K562 (cell line): ENCODE results near the gene RSPO1. TPM values are rescaled to one million over a fixed set of nuclear protein-coding genes. Genes with fewer than 3 reads are reported as not detected.

Experiments used
- ATAC-seq: fragments of 200-7000 bp; cut with Tn5 transposase; 3 replicates; pipeline ENCODE4 v1.9.1; 2020; ENCODE audit warnings: moderate library complexity
- BruUV-seq: library from RNA; stranded (reverse); fragments of 400-500 nt; replicated peaks from 2 replicates; lab custom pipeline; 2021; lab: Mats Ljungman, UMichigan
- CTCF ChIA-PET: fragments of 300-600 bp; formaldehyde crosslinking; extraction: SDS; loops from one replicate; lab custom pipeline; 2021; ENCODE audit warnings: low intra/inter-chr PET ratio; lab: Yijun Ruan, JAX
- POLR2A ChIA-PET: fragments of 300-600, 350-650 bp; sonication (Branson Sonifier 250); formaldehyde crosslinking; extraction: SDS; loops from one replicate; lab custom pipeline; 2021; ENCODE audit warnings: antibody characterized with exemption, inconsistent platforms; lab: Yijun Ruan, JAX
- DNase-seq, 4 experiments: peaks; one replicate each; pipeline versions ENCODE4 v3.0.0 to v3.0.0-alpha.2; 2011 to 2018; ENCODE audit warnings: low spot score in 3 of 4, mixed read lengths in 3 of 4; ENCODE audit errors: extremely low read depth in 1 of 4
- FAIRE-seq: peaks from 2 replicates; lab custom pipeline; 2011; peaks lifted over from hg19 to GRCh38; lab: Jason Lieb, UNC
- H2AFZ ChIP-seq: 2 replicates; pipeline ENCODE4 v1.6.0; 2011; ENCODE audit warnings: low read depth, low read length, control low read depth, inconsistent platforms
- H3K27ac ChIP-seq: fragments of 200-600 bp; 3 replicates; pipeline ENCODE4 v1.8.0; 2011; ENCODE audit warnings: low read depth, mild to moderate bottlenecking, control low read depth, inconsistent platforms, low read length, moderate library complexity, mixed read lengths; ENCODE audit errors: extremely low read depth
- H3K27me3 ChIP-seq, 2 experiments: fragments of 300-600 bp in 1 of 2; 2 replicates in 1 of 2; 3 replicates in 1 of 2; pipeline versions ENCODE4 v1.6.0 to v1.8.0; 2011; ENCODE audit warnings: inconsistent platforms in 2 of 2, low read length in 2 of 2, mild to moderate bottlenecking in 1 of 2, mixed read lengths in 1 of 2, moderate library complexity in 1 of 2; ENCODE audit not compliant: control insufficient read depth in 2 of 2, insufficient read depth in 2 of 2
- H3K36me3 ChIP-seq: fragments of 300-600 bp; 3 replicates; pipeline ENCODE4 v1.8.0; 2011; ENCODE audit warnings: mild to moderate bottlenecking, low read length, inconsistent platforms; ENCODE audit not compliant: control insufficient read depth, insufficient read depth
- H3K4me1 ChIP-seq, 2 experiments: fragments of 200-600 bp in 1 of 2; replicated peaks in 1 of 2; 2 replicates in 1 of 2; 3 replicates in 1 of 2; pipeline versions ENCODE4 v1.5.1 to v1.8.0; 2011; ENCODE audit warnings: inconsistent platforms in 2 of 2, low read length in 2 of 2, mild to moderate bottlenecking in 1 of 2, mixed read lengths in 1 of 2, moderate library complexity in 1 of 2; ENCODE audit not compliant: control insufficient read depth in 2 of 2, insufficient read depth in 2 of 2
- H3K4me2 ChIP-seq: 2 replicates; pipeline ENCODE4 v1.6.1; 2011; ENCODE audit warnings: low read length, control low read depth, inconsistent platforms, mixed read lengths; ENCODE audit not compliant: insufficient read depth
- H3K4me3 ChIP-seq: fragments of 200-600 bp; sonication (generic), shearing (Covaris generic); 2 replicates; pipeline ENCODE4 v1.5.1; 2016; ENCODE audit warnings: control low read depth, inconsistent platforms
- H3K79me2 ChIP-seq: fragments of 200-600 bp; 3 replicates; pipeline ENCODE4 v1.8.0; 2011; ENCODE audit warnings: low read length, inconsistent platforms; ENCODE audit not compliant: control insufficient read depth, insufficient read depth
- H3K9ac ChIP-seq, 2 experiments: 2 replicates each; pipeline versions ENCODE4 v1.6.0 to v1.6.1; 2011; ENCODE audit warnings: low read depth in 2 of 2, low read length in 2 of 2, control low read depth in 1 of 2, inconsistent platforms in 1 of 2, mild to moderate bottlenecking in 1 of 2, mixed read lengths in 1 of 2; ENCODE audit not compliant: insufficient read depth in 1 of 2
- H3K9me1 ChIP-seq: one replicate; pipeline ENCODE4 v1.6.0; 2011; ENCODE audit warnings: inconsistent platforms, mild to moderate bottlenecking, low read length, moderate library complexity; ENCODE audit not compliant: control insufficient read depth, insufficient read depth
- H3K9me3 ChIP-seq: replicated peaks from 2 replicates; pipeline ENCODE4 v1.5.1; 2011; ENCODE audit warnings: low read depth, low read length, inconsistent platforms; ENCODE audit not compliant: control insufficient read depth, insufficient read depth
- H4K20me1 ChIP-seq: replicated peaks from 2 replicates; pipeline ENCODE4 v1.6.1; 2011; ENCODE audit warnings: low read length, inconsistent platforms, mixed read lengths; ENCODE audit not compliant: control insufficient read depth, insufficient read depth
- ATF2 ChIP-seq: sonication (generic); formaldehyde crosslinking; IDR thresholded peaks from 2 replicates; pipeline ENCODE4 v1.8.1; 2022; ENCODE audit warnings: missing genetic modification reagents
- CBFB ChIP-seq: sonication (generic); formaldehyde crosslinking; IDR thresholded peaks from 2 replicates; pipeline ENCODE4 v1.4.0; 2020; ENCODE audit warnings: mild to moderate bottlenecking, missing genetic modification reagents
- MCM7 ChIP-seq, 2 experiments: fragments of 450-650 bp; IDR thresholded peaks; 2 replicates each; pipeline ENCODE4 v1.6.1; 2016 to 2018
- PATZ1 ChIP-seq: fragments of 250-450 bp; sonication (Bioruptor Pico); IDR thresholded peaks from 2 replicates; pipeline ENCODE4 v1.5.0; 2020; ENCODE audit warnings: mild to moderate bottlenecking, borderline replicate concordance
- RB1 ChIP-seq: fragments of 450-650 bp; IDR thresholded peaks from 2 replicates; pipeline ENCODE4 v1.6.1; 2017; ENCODE audit warnings: low read depth, mild to moderate bottlenecking
- RBM17 ChIP-seq: fragments of 200-400 bp; formaldehyde crosslinking; IDR thresholded peaks from 2 replicates; pipeline ENCODE4 v1.6.1; 2017; ENCODE audit warnings: low read depth, mild to moderate bottlenecking, low read length, borderline replicate concordance
- SOX6 ChIP-seq: fragments of 450-650 bp; IDR thresholded peaks from 2 replicates; pipeline ENCODE4 v1.6.1; 2014; ENCODE audit warnings: mild to moderate bottlenecking
- VEZF1 ChIP-seq: fragments of 200-800 bp; sonication (Bioruptor generic); IDR thresholded peaks from 2 replicates; pipeline ENCODE4 v1.6.1; 2017; ENCODE audit warnings: missing genetic modification characterization, missing compliant biosample characterization
- WGBS: fragments of 100-300 bp; shearing (Covaris generic); methylation state at CpG from one replicate; pipeline ENCODE4 v1.1.6; 2016; ENCODE audit warnings: low coverage, mixed read lengths; ENCODE audit not compliant: insufficient coverage; ENCODE audit errors: missing lambda C conversion rate; 5-methylcytosine and 5-hydroxymethylcytosine counted together
- in situ Hi-C: fragments of 300-500 bp; cut with MboI; formaldehyde crosslinking; loops from 4 replicates; pipeline ENCODE4 v1.15.0; 2018; ENCODE audit warnings: inconsistent platforms, mixed read lengths
- intact Hi-C: fragments of 100-400 bp; cut with micrococcal nuclease; formaldehyde crosslinking; loops from 2 replicates; pipeline ENCODE4 v1.14.2; 2022
- polyA plus RNA-seq, 8 experiments: library from polyadenylated mRNA; depleted of rRNA in 4 of 8; stranded (reverse) in 5 of 8; unstranded in 3 of 8; fragments of >200 nt; fragmentation: Nextera tagmentation in 2 of 8; fragmentation: Illumina TruSeq in 1 of 8; extraction: Ambion mirVana in 2 of 8; extraction: Trizol in 1 of 8; gene quantifications; 2 replicates each; pipeline versions ENCODE4 v1.2.1 to v1.2.3, GENCODE V29; 2011 to 2014; ENCODE audit warnings: inconsistent platforms in 1 of 8, missing spikeins in 1 of 8
- total RNA-seq, 7 experiments: library from RNA; depleted of rRNA in 6 of 7; stranded (reverse); fragments of >200 nt in 6 of 7; fragmentation: Illumina TruSeq in 2 of 7; extraction: Trizol in 2 of 7; gene quantifications; 2 replicates each; pipeline versions ENCODE4 v1.2.1 to v1.2.3, GENCODE V29; 2011 to 2021; ENCODE audit warnings: low replicate concordance in 1 of 7

RSPO1 gene
- total and polyA plus RNA-seq, 9 of the 15 experiments (the other 6 are each of a cell fraction or from before 2014, with no cell fraction given), result not detected

GRCh38 chr1:37614105-37614504, 20.6 kb downstream of the RSPO1 start:
- Histone ChIP-seq H3K9ac (no peak overlapping the region), H3K27me3 (peaks cover 68 to 71% of the 10 kb centered on the region in 2 experiments), H3K9me3 (no peaks in the 10 kb centered on the region), H4K20me1 (peaks cover 5% of the 10 kb centered on the region), H3K79me2 (no peaks in the 10 kb centered on the region), H2AFZ (no peak overlapping the region), H3K9me1 (no peaks in the 10 kb centered on the region), H3K4me1 (no peaks in the 10 kb centered on the region), H3K4me2 (no peak overlapping the region), H3K27ac (no peak overlapping the region), H3K36me3 (no peaks in the 10 kb centered on the region), H3K4me3 (no peak overlapping the region)
- TF ChIP-seq VEZF1, result no peak
- no peak for TF ChIP-seq PATZ1
- no peak for TF ChIP-seq RB1
- TF ChIP-seq SOX6, result no peak
- no peak for TF ChIP-seq ATF2
- no peak for TF ChIP-seq MCM7 (IDR thresholded peaks at IDR 0.05)
- TF ChIP-seq CBFB (CRISPR knock-in tag), result no peak
- no peak for TF ChIP-seq RBM17
- FAIRE-seq (no peak), DNase-seq (no peak), ATAC-seq (no peak)
- in situ Hi-C loops (no loop called here), intact Hi-C loops (no loop called here)
- no TSS peak for BruUV-seq
- ChIA-PET CTCF (no interaction called here), POLR2A (interaction anchor here (1.4 kb wide), 1 partner anchor 12 kb away, joined by 3 read pairs; no protein-coding TSS in a partner anchor)
- WGBS, result 2% methylated on average over 5 of the region's 5 CpGs
